MM.1S (cell line): Measurements from ENCODE around the gene FBXO34.

Experiments
- DNase-seq: peaks from one replicate; pipeline ENCODE4 v3.0.0-alpha.2; 2015
- H2AFZ ChIP-seq: fragments of 300-600 bp; sonication (generic); 2 replicates; pipeline ENCODE4 v1.6.0; 2016; ENCODE audit warnings: antibody characterized with exemption, low read length
- H3F3A ChIP-seq: fragments of 300-600 bp; sonication (generic); 2 replicates; pipeline ENCODE4 v1.6.1; 2016; ENCODE audit warnings: mild to moderate bottlenecking, antibody characterized with exemption, low read length, moderate library complexity, mixed read lengths; ENCODE audit not compliant: insufficient read depth
- H3K27ac ChIP-seq: fragments of 300-600 bp; sonication (generic); 2 replicates; pipeline ENCODE4 v1.5.1; 2016; ENCODE audit warnings: mild to moderate bottlenecking, low read length
- H3K27me3 ChIP-seq: fragments of 300-600 bp; sonication (generic); replicated peaks from 2 replicates; pipeline ENCODE4 v1.6.0; 2016; ENCODE audit warnings: low read length; ENCODE audit not compliant: insufficient read depth
- H3K36me3 ChIP-seq: fragments of 300-600 bp; sonication (generic); replicated peaks from 2 replicates; pipeline ENCODE4 v1.6.1; 2016; ENCODE audit warnings: mild to moderate bottlenecking, low read length, mixed read lengths; ENCODE audit not compliant: insufficient read depth
- H3K4me1 ChIP-seq: fragments of 300-600 bp; sonication (generic); 2 replicates; pipeline ENCODE4 v1.6.1; 2016; ENCODE audit warnings: low read length, mixed read lengths
- H3K4me2 ChIP-seq: fragments of 300-600 bp; sonication (generic); 2 replicates; pipeline ENCODE4 v1.6.0; 2016; ENCODE audit warnings: low read depth, low read length
- H3K4me3 ChIP-seq: fragments of 300-600 bp; sonication (generic); 2 replicates; pipeline ENCODE4 v1.5.1; 2016; ENCODE audit warnings: low read length, mixed read lengths
- H3K79me2 ChIP-seq: fragments of 300-600 bp; sonication (generic); 2 replicates; pipeline ENCODE4 v1.6.1; 2016; ENCODE audit warnings: mixed run types, low read length, mixed read lengths
- H3K9ac ChIP-seq: fragments of 300-600 bp; sonication (generic); 2 replicates; pipeline ENCODE4 v1.6.1; 2016; ENCODE audit warnings: low read length, mixed read lengths
- H3K9me2 ChIP-seq: fragments of 300-600 bp; sonication (generic); replicated peaks from 2 replicates; pipeline ENCODE4 v1.6.1; 2016; ENCODE audit warnings: mild to moderate bottlenecking, low read length, mixed read lengths; ENCODE audit not compliant: insufficient read depth
- H3K9me3 ChIP-seq: fragments of 300-600 bp; sonication (generic); replicated peaks from 2 replicates; pipeline ENCODE4 v1.6.1; 2016; ENCODE audit warnings: mild to moderate bottlenecking, low read length, mixed read lengths; ENCODE audit not compliant: insufficient read depth
- H4K20me1 ChIP-seq: fragments of 300-600 bp; sonication (generic); 2 replicates; pipeline ENCODE4 v1.6.1; 2016; ENCODE audit warnings: mild to moderate bottlenecking, low read length, moderate library complexity, mixed read lengths; ENCODE audit not compliant: insufficient read depth
- CTCF ChIP-seq: fragments of 300-600 bp; sonication (generic); IDR thresholded peaks from 2 replicates; pipeline ENCODE4 v1.5.1; 2016; ENCODE audit warnings: antibody characterized with exemption, low read length, mixed read lengths
- EZH2 ChIP-seq: fragments of 300-600 bp; sonication (generic); optimal IDR thresholded peaks from 2 replicates; pipeline ENCODE3; 2017; ENCODE audit warnings: low read depth, mild to moderate bottlenecking, antibody characterized with exemption, low read length, mixed read lengths
- EZH2phosphoT487 ChIP-seq: fragments of 300-600 bp; sonication (generic); IDR thresholded peaks from 2 replicates; pipeline ENCODE4 v1.6.1; 2018; ENCODE audit warnings: antibody characterized with exemption, low read length

The FBXO34 gene

GRCh38 chr14:55349565-55349964, 78.3 kb downstream of the FBXO34 start:
- Histone ChIP-seq H3K27ac (no peak overlapping the region), H3K9me3 (no peaks in the 10 kb centered on the region), H4K20me1 (no peaks in the 10 kb centered on the region), H3K9ac (no peak overlapping the region), H3K79me2 (peaks cover 7% of the 10 kb centered on the region; the same call in 1 of the 2 replicates), H3K27me3 (no peaks in the 10 kb centered on the region), H3K4me1 (no peaks in the 10 kb centered on the region), H3K4me2 (no peak overlapping the region), H3F3A (no peaks in the 10 kb centered on the region), H3K4me3 (no peak overlapping the region), H3K9me2 (no peaks in the 10 kb centered on the region), H3K36me3 (no peaks in the 10 kb centered on the region), H2AFZ (no peak overlapping the region)
- TF ChIP-seq EZH2 = no peak
- no peak for TF ChIP-seq EZH2phosphoT487
- no peak for DNase-seq

GRCh38 chr14:55350461-55350860, 79.2 kb downstream of the FBXO34 start:
- no peak overlapping the region for H3K27ac ChIP-seq
- H2AFZ ChIP-seq = no peak overlapping the region
- no peaks in the 10 kb centered on the region for H3K4me1 ChIP-seq
- no peak overlapping the region for H3K4me2 ChIP-seq
- no peak overlapping the region for H3K4me3 ChIP-seq
- H3K79me2 ChIP-seq = no peaks in the 10 kb centered on the region; the same call in 1 of the 2 replicates
- H3F3A ChIP-seq = no peaks in the 10 kb centered on the region
- H4K20me1 ChIP-seq = no peaks in the 10 kb centered on the region
- TF ChIP-seq EZH2phosphoT487 (no peak), EZH2 (no peak), CTCF (no peak)
- no peaks in the 10 kb centered on the region for H3K36me3 ChIP-seq
- no peak for DNase-seq
- H3K9me2 ChIP-seq = no peaks in the 10 kb centered on the region
- H3K27me3 ChIP-seq = no peaks in the 10 kb centered on the region
- no peaks in the 10 kb centered on the region for H3K9me3 ChIP-seq
- H3K9ac ChIP-seq = no peak overlapping the region

- H3K4me1 ChIP-seq = no peaks in the 10 kb centered on the region
- H3K27ac ChIP-seq = no peak overlapping the region
- no peaks in the 10 kb centered on the region for H4K20me1 ChIP-seq
- H3K9ac ChIP-seq = no peak overlapping the region
- no peaks in the 10 kb centered on the region; the same call in 1 of the 2 replicates for H3K79me2 ChIP-seq
- no peak overlapping the region for H2AFZ ChIP-seq
- no peak overlapping the region for H3K4me2 ChIP-seq
- no peaks in the 10 kb centered on the region for H3K9me2 ChIP-seq
- H3F3A ChIP-seq = no peaks in the 10 kb centered on the region
- no peak for DNase-seq
- H3K9me3 ChIP-seq = no peaks in the 10 kb centered on the region
- TF ChIP-seq CTCF = no peak
- no peak for TF ChIP-seq EZH2
- no peak for TF ChIP-seq EZH2phosphoT487
- no peaks in the 10 kb centered on the region for H3K27me3 ChIP-seq
- no peak overlapping the region for H3K4me3 ChIP-seq
- H3K36me3 ChIP-seq = no peaks in the 10 kb centered on the region
These were observed 79.9 kb downstream of the FBXO34 start for GRCh38 chr14:55351111-55351510.

GRCh38 chr14:55352201-55352600, 81.0 kb downstream of the FBXO34 start:
- no peaks in the 10 kb centered on the region for H4K20me1 ChIP-seq
- no peak overlapping the region for H3K9ac ChIP-seq
- H3K27ac ChIP-seq = no peak overlapping the region
- H3K36me3 ChIP-seq = no peaks in the 10 kb centered on the region
- no peak overlapping the region for H3K4me3 ChIP-seq
- no peaks in the 10 kb centered on the region; the same call in 1 of the 2 replicates for H3K79me2 ChIP-seq
- no peak for DNase-seq
- H3K4me2 ChIP-seq = no peak overlapping the region
- H2AFZ ChIP-seq = no peak overlapping the region
- no peaks in the 10 kb centered on the region for H3K9me3 ChIP-seq
- H3K27me3 ChIP-seq = no peaks in the 10 kb centered on the region
- H3K9me2 ChIP-seq = no peaks in the 10 kb centered on the region
- no peaks in the 10 kb centered on the region for H3F3A ChIP-seq
- TF ChIP-seq EZH2 = no peak
- no peak for TF ChIP-seq EZH2phosphoT487
- no peak for TF ChIP-seq CTCF
- H3K4me1 ChIP-seq = no peaks in the 10 kb centered on the region
